T-helper 1 cell treated with Interleukin-12 subunit alpha and Interleukin-12 subunit beta and Interleukin-4 antibody, amounts not matched to agents 30 μg/mL and 1 μg/mL, for 36 hours (primary cell): ENCODE measurements around the gene ZFYVE1.
A peak's percentile ranks its signal among the peaks of the same experiment; 100 is the strongest.
"Not testable (repeated sequence)": the region's sequence is repeated elsewhere in the genome, so short reads cannot be mapped to it uniquely, and the experiment has no call there.

Experiments
- H3K27ac Mint-ChIP-seq: one replicate; pipeline ENCODE4 v1.8.0; 2021; ENCODE audit warnings: mild to moderate bottlenecking, mixed read lengths
- H3K27me3 Mint-ChIP-seq: one replicate; pipeline ENCODE4 v1.8.0; 2021; ENCODE audit warnings: low read depth, mixed read lengths
- H3K36me3 Mint-ChIP-seq: one replicate; pipeline ENCODE4 v1.8.0; 2021; ENCODE audit warnings: low read depth, mixed read lengths
- H3K4me1 Mint-ChIP-seq: one replicate; pipeline ENCODE4 v1.8.0; 2021; ENCODE audit warnings: low read depth, mixed read lengths
- H3K4me3 Mint-ChIP-seq: one replicate; pipeline ENCODE4 v1.8.0; 2021; ENCODE audit warnings: mild to moderate bottlenecking, moderate library complexity, mixed read lengths
- H3K9me3 Mint-ChIP-seq: one replicate; pipeline ENCODE4 v1.8.0; 2021; ENCODE audit warnings: mixed read lengths

The ZFYVE1 gene, protein sequence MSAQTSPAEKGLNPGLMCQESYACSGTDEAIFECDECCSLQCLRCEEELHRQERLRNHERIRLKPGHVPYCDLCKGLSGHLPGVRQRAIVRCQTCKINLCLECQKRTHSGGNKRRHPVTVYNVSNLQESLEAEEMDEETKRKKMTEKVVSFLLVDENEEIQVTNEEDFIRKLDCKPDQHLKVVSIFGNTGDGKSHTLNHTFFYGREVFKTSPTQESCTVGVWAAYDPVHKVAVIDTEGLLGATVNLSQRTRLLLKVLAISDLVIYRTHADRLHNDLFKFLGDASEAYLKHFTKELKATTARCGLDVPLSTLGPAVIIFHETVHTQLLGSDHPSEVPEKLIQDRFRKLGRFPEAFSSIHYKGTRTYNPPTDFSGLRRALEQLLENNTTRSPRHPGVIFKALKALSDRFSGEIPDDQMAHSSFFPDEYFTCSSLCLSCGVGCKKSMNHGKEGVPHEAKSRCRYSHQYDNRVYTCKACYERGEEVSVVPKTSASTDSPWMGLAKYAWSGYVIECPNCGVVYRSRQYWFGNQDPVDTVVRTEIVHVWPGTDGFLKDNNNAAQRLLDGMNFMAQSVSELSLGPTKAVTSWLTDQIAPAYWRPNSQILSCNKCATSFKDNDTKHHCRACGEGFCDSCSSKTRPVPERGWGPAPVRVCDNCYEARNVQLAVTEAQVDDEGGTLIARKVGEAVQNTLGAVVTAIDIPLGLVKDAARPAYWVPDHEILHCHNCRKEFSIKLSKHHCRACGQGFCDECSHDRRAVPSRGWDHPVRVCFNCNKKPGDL

DNA sequence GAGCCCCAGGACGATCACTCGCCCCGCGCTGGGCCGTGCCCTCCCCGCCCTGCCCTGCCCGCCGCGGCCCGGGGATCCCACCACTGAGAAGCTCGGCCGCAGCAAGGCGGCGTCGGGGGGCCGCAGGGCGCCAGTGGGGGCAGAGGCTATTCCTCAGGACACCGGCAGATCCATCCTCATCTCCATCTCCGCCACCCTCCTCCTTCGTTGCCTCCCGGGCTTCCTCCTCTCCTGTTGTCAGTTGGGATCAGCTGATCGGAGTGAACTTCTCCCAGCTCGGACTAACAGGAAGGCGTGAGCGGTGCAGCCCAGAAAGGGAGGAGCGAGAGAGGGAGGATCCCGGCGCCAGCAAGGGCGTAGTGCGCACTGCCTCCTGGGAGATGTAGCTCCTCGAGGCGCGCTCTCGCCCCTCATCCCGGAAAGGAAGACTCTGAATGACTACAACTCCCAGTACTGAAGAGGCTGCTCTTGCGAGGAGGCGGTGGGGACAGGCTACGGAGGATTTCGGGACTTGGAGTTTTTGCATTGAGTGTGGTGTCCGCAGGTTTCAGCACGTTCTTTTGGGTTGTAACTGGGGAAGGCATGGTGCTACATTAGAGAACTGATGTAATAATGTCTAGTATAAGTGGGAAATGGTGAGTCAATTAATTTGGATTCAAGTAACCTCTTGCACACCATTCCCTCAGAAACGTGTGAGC is at the start of gene ZFYVE1:
TSS of gene ZFYVE1 (minus strand) at position 262 of the 698 bp plus-strand sequence. CDS start 2,598 bp downstream, outside the sequence.
- Mint-ChIP-seq H3K27ac (peak within 1 kb of the TSS; percentile 96), H3K9me3 (no peaks in the 10 kb centered on the region), H3K4me3 (peak within 1 kb of the TSS; percentile 97), H3K36me3 (peaks cover 23% of the 10 kb centered on the region), H3K4me1 (peaks cover 41% of the 10 kb centered on the region), H3K27me3 (no peaks in the 10 kb centered on the region)

DNA sequence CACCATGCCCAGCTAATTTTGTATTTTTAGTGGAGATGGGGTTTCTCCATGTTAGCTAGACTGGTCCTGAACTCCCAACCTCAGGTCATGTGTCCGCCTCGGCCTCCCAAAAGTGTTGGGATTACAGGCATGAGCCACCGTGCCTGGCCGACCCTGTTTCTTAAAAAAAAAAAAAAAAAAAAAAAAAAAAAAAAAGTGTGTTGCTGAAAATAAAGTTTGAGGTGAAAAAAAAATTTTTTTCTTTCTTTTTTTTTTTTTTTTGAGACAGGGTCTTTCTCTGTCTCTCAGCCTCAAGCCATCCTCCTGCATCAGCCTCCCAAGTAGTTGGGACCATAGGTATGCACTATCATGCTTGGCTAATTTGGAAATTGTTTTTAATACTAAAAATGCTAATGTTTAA is 42.7 kb upstream of the ZFYVE1 start:
- H3K27ac Mint-ChIP-seq: no peak overlapping the region
- H3K27me3 Mint-ChIP-seq: no peaks in the 10 kb centered on the region
- H3K9me3 Mint-ChIP-seq: no peaks in the 10 kb centered on the region
- peaks cover 20% of the 10 kb centered on the region for H3K36me3 Mint-ChIP-seq
- H3K4me3 Mint-ChIP-seq: no peak overlapping the region
- H3K4me1 Mint-ChIP-seq: peaks cover 13% of the 10 kb centered on the region

- Mint-ChIP-seq H3K27me3 (peaks cover 3% of the 10 kb centered on the region), H3K4me1 (peaks cover 23% of the 10 kb centered on the region), H3K36me3 (peaks cover 11% of the 10 kb centered on the region), H3K27ac (no peak overlapping the region), H3K9me3 (no peaks in the 10 kb centered on the region), H3K4me3 (no peak overlapping the region)
Observed at GRCh38 chr14:73058922-73059673, 32.2 kb upstream of the ZFYVE1 start.

- H3K4me1 Mint-ChIP-seq: peaks cover 18% of the 10 kb centered on the region
Observed at GRCh38 chr14:73058224-73058921, 31.5 kb upstream of the ZFYVE1 start, which contains the start of gene RBM25. TSS of gene RBM25 (plus strand) at chr14:73058534. CDS start at chr14:73071642, 13,108 bp downstream.

GRCh38 chr14:73057944-73058223 is 31.0 kb upstream of the ZFYVE1 start:
- peaks cover 6% of the 10 kb centered on the region for H3K36me3 Mint-ChIP-seq
- peaks cover 18% of the 10 kb centered on the region for H3K4me1 Mint-ChIP-seq
- no peak overlapping the region for H3K4me3 Mint-ChIP-seq
- no peaks in the 10 kb centered on the region for H3K9me3 Mint-ChIP-seq
- peaks cover 3% of the 10 kb centered on the region for H3K27me3 Mint-ChIP-seq
- H3K27ac Mint-ChIP-seq: no peak overlapping the region

More at GRCh38 chr14:73058224-73058921, 31.5 kb upstream of the ZFYVE1 start, which contains the start of gene RBM25:
- Mint-ChIP-seq H3K27ac (no peak within 1 kb of the TSS), H3K36me3 (peaks cover 6% of the 10 kb centered on the region), H3K4me3 (no peak within 1 kb of the TSS), H3K9me3 (no peaks in the 10 kb centered on the region), H3K27me3 (peaks cover 3% of the 10 kb centered on the region)

- Mint-ChIP-seq H3K36me3 (peaks cover 6% of the 10 kb centered on the region), H3K4me3 (no peak overlapping the region), H3K27me3 (peaks cover 3% of the 10 kb centered on the region), H3K9me3 (no peaks in the 10 kb centered on the region), H3K4me1 (peaks cover 8% of the 10 kb centered on the region), H3K27ac (no peak overlapping the region)
Observed at GRCh38 chr14:73055251-73055650, 28.3 kb upstream of the ZFYVE1 start.

GRCh38 chr14:73049428-73049827 is 22.5 kb upstream of the ZFYVE1 start:
- no peaks in the 10 kb centered on the region for H3K9me3 Mint-ChIP-seq
- H3K4me3 Mint-ChIP-seq: no peak overlapping the region
- peaks cover 1% of the 10 kb centered on the region for H3K4me1 Mint-ChIP-seq
- peaks cover 3% of the 10 kb centered on the region for H3K27me3 Mint-ChIP-seq
- H3K36me3 Mint-ChIP-seq: peaks cover 2% of the 10 kb centered on the region
- H3K27ac Mint-ChIP-seq: no peak overlapping the region

DNA sequence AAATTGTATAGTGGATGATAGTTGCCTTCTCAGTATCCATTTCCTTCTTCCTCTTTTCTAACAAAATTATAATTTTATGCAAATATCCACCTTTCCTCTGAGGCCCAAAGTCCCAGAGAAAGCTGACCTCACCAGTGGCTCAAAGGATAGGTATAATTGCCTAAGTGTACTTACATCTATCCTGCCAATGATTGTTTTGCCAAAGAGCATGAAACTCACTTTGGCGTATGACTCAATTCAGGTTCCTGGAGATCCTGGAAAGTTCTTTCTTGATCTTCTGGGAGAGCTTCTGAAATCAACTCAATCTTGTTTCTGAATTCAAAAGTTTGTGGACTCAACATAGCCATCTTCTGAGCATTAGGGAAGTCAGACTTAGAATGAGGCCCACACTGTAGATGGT is 20.9 kb upstream of the ZFYVE1 start:
- Mint-ChIP-seq H3K4me3 (no peak overlapping the region), H3K36me3 (peaks cover 2% of the 10 kb centered on the region), H3K4me1 (peaks cover 1% of the 10 kb centered on the region), H3K9me3 (no peaks in the 10 kb centered on the region), H3K27me3 (peaks cover 3% of the 10 kb centered on the region), H3K27ac (no peak overlapping the region)

GRCh38 chr14:73036706-73037450 is 10.0 kb upstream of the ZFYVE1 start:
- not testable (repeated sequence) for H3K27me3 Mint-ChIP-seq, H3K4me1 Mint-ChIP-seq, H3K27ac Mint-ChIP-seq, H3K36me3 Mint-ChIP-seq, H3K4me3 Mint-ChIP-seq, H3K9me3 Mint-ChIP-seq

DNA sequence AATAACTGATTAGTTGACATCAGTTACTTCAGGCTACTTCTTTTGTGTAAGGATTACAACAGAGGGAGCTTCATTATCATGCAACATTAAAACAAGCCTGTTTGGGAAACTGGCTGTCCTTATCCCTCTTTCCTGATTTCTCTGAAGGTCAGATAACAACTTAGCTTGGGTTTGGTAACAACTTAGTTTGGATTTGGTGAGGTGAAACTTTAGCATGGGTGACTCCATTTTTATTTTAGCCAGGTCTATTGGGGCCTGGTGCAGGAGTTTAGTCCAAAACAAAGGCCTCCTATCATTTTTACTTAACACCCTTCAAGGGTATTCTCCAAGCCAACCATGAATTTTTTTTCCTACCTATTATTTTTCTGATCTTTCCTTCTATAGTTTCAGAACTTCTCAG is 1.1 kb upstream of the ZFYVE1 start:
- Mint-ChIP-seq H3K4me1 (peaks cover 34% of the 10 kb centered on the region), H3K27ac (no peak overlapping the region), H3K4me3 (peak overlapping the region; percentile 97), H3K36me3 (peaks cover 17% of the 10 kb centered on the region), H3K27me3 (no peaks in the 10 kb centered on the region), H3K9me3 (no peaks in the 10 kb centered on the region)

- Mint-ChIP-seq H3K27ac (peak overlapping the region; percentile 96), H3K4me1 (peaks cover 37% of the 10 kb centered on the region), H3K4me3 (peak overlapping the region; percentile 97), H3K36me3 (peaks cover 20% of the 10 kb centered on the region), H3K27me3 (no peaks in the 10 kb centered on the region), H3K9me3 (no peaks in the 10 kb centered on the region)
Observed at GRCh38 chr14:73027546-73027945, 640 bp upstream of the ZFYVE1 start.

DNA sequence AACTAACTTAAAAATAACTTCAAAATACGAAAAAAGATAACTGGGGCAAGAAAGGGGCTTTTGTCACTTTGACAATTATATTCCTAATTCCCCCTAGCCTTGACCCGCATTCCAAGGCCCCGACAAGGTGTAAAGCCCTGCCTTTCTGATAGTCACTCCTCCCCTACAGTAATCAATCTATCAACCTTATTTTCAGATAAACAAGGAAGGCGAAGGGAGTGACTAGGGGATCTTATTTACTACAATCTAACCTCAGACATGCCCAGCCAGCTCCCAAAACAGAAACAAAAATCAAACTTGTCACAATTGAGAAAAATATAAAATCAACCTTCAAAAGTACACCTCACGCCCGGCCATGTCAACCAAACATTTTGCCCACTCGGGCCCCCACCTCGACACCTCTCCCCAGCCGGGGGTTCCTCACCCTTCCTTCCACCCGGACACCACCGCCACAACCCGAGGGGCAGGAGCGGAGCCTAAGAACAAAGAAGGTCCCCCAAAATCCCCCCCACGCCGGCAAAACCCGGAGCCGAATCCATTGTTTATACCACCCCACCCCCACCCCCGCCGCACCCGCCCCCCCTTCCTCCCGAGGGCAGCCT is 562 bp downstream of the ZFYVE1 start:
- Mint-ChIP-seq H3K27me3 (no peaks in the 10 kb centered on the region), H3K9me3 (no peaks in the 10 kb centered on the region), H3K36me3 (peaks cover 30% of the 10 kb centered on the region), H3K4me1 (peaks cover 46% of the 10 kb centered on the region), H3K27ac (peak overlapping the region; percentile 80), H3K4me3 (peak overlapping the region; percentile 96)

DNA sequence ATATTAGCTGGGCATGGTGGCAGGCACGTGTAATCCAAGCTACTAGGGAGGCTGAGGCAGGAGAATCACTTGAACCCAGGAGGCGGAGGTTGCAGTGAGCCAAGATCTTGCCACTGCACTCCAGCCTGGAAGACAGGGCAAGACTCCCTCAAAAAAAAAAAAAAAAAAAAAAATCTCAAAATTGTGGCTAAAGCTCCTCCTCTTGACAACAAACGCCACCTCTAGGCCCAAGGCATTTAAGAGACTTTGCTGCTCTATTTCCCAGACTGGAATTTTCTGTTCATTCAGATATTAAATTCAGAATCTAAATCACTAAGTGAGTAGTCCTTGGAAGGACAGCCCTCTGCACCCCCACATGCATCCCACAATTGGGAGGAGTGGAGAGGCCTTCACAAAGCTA is 1.4 kb downstream of the ZFYVE1 start:
- Mint-ChIP-seq H3K27me3 (no peaks in the 10 kb centered on the region), H3K27ac (no peak overlapping the region), H3K36me3 (peaks cover 30% of the 10 kb centered on the region)

More for the DNA sequence above, 1.4 kb downstream of the ZFYVE1 start:
- Mint-ChIP-seq H3K4me3 (peak overlapping the region; percentile 96), H3K9me3 (no peaks in the 10 kb centered on the region), H3K4me1 (peaks cover 46% of the 10 kb centered on the region)
